ENCODE results near the gene ANKS1B.

Gene ANKS1B

DNA sequence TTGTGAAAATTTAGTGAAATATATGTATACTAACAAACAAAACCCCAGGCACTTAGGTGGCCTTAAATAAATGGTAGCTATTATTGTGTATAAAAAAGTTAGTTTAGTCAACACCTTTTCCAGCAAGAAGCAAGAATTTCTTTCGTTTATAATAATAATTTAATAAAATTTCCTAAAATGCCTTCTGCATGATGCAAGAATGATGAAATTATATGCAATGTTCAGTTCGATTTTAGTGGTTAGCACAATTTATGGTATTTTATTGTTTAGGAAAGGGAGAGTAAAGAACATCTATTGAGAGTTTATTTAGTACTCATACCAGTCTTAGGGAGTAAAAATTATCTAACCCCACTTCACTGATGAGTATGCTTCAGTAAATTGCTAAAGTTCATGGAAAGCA lies 1048.9 kb downstream of the ANKS1B start:
- no peak for TF ChIP-seq CTCF (IDR thresholded peaks at IDR 0.05; ENCODE audit: low read depth, low read length)
- H3K27me3 ChIP-seq = no peaks in the 10 kb centered on the region
- H3K4me1 ChIP-seq = no peaks in the 10 kb centered on the region
- DNase-seq = no peak
- H3K4me3 ChIP-seq (ENCODE audit: low read depth, low read length) = no peak overlapping the region
- no peaks in the 10 kb centered on the region for H3K36me3 ChIP-seq
- no peaks in the 10 kb centered on the region for H3K9me3 ChIP-seq

DNA sequence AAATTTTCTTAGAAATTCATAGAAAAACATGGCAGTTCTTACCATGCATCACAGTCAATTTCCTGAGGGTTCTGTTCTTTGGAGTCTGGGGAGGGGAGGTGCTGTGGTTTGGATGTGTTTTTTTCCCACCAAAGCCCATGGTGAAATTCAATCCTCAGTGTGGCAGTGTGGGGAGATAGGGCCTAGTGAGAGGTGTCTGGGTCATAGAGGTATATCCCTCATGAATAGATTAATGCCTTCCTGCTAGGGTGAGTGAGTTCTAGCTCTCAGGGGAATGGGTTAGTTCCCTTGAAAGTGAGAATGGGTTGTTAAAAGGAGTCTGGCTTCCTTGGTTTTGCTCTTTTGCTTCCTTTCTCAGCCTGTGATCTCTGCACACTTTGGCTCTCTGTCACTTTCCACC lies 1061.9 kb downstream of the ANKS1B start:
- no peak for DNase-seq
- no peak for TF ChIP-seq CTCF (IDR thresholded peaks at IDR 0.05; ENCODE audit: low read depth, low read length)
- Histone ChIP-seq H3K4me3 (ENCODE audit: low read depth, low read length) (no peak overlapping the region), H3K9me3 (no peaks in the 10 kb centered on the region), H3K36me3 (no peaks in the 10 kb centered on the region), H3K4me1 (no peaks in the 10 kb centered on the region), H3K27me3 (no peaks in the 10 kb centered on the region; the same call in 1 of the 2 replicates)

- no peak for TF ChIP-seq CTCF (IDR thresholded peaks at IDR 0.05; ENCODE audit: low read depth, low read length)
- no peak for DNase-seq
- Histone ChIP-seq H3K27me3 (no peaks in the 10 kb centered on the region; the same call in 1 of the 2 replicates), H3K4me3 (ENCODE audit: low read depth, low read length) (no peak overlapping the region), H3K36me3 (no peaks in the 10 kb centered on the region), H3K9me3 (no peaks in the 10 kb centered on the region), H3K4me1 (no peaks in the 10 kb centered on the region)
Observed at GRCh38 chr12:98918176-98918863, 1066.4 kb downstream of the ANKS1B start.

GRCh38 chr12:98916106-98916505 lies 1068.6 kb downstream of the ANKS1B start:
- DNase-seq = no peak
- no peaks in the 10 kb centered on the region; the same call in 1 of the 2 replicates for H3K27me3 ChIP-seq
- H3K9me3 ChIP-seq = no peaks in the 10 kb centered on the region
- H3K4me3 ChIP-seq (ENCODE audit: low read depth, low read length) = no peak overlapping the region
- TF ChIP-seq CTCF (IDR thresholded peaks at IDR 0.05; ENCODE audit: low read depth, low read length) = no peak
- no peaks in the 10 kb centered on the region for H3K36me3 ChIP-seq
- no peaks in the 10 kb centered on the region for H3K4me1 ChIP-seq

DNA sequence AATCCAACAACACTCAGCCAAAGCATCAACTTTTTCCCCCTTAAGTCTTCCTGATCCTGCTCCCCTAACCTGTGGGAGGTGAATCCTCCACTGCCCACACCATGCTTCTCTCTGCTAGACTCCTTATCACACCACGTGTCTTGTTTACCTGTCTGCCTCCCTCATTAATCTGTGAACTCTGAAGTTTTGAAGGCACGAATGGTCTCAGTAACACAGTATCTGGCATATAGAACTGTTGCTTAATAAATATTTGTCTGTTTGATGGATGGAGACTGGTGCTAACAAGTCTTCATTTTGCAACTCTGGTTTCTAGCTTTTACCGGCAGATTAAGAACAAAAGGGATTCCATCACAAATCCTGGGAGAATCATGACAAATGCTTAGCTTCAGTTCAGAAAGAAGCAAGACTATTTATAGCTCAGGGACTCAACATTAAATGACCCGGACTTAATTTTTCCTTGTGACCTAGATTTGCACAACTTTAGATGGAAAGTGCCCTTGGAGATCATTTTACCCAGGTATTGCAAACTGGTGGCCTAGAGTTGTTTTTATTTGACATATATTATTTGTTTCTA lies 1072.2 kb downstream of the ANKS1B start:
- DNase-seq = no peak
- no peak overlapping the region for H3K4me3 ChIP-seq (ENCODE audit: low read depth, low read length)
- no peaks in the 10 kb centered on the region for H3K36me3 ChIP-seq
- TF ChIP-seq CTCF (IDR thresholded peaks at IDR 0.05; ENCODE audit: low read depth, low read length) = no peak
- no peaks in the 10 kb centered on the region for H3K27me3 ChIP-seq
- no peaks in the 10 kb centered on the region for H3K4me1 ChIP-seq
- H3K9me3 ChIP-seq = no peaks in the 10 kb centered on the region

DNA sequence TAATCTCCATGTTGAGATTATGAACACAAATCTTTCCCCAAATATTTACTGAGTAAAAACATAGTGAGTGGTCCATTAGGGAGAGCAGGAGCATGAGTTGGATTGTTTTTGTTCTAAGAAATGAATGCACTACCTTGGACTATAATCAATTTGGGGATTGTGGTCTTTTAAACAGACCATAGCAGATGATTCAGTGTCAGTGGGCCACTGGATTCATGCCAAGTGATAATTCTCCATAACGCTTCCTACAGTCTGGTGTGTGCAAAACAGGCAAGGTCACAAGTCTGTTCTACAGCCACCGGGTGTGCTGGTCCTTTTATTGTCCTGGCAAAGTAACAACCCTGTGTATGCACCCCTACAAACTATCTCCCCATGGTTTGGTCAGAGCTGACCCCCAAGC lies 1073.3 kb downstream of the ANKS1B start:
- no peak for DNase-seq
- TF ChIP-seq CTCF (IDR thresholded peaks at IDR 0.05; ENCODE audit: low read depth, low read length) = no peak
- H3K9me3 ChIP-seq = no peaks in the 10 kb centered on the region
- H3K4me1 ChIP-seq = no peaks in the 10 kb centered on the region
- H3K36me3 ChIP-seq = no peaks in the 10 kb centered on the region
- no peak overlapping the region for H3K4me3 ChIP-seq (ENCODE audit: low read depth, low read length)
- no peaks in the 10 kb centered on the region for H3K27me3 ChIP-seq
